H1 (cell line): Measurements from ENCODE around the gene OR13D1. TPM values are rescaled to one million over a fixed set of nuclear protein-coding genes. Genes with fewer than 3 reads are reported as not detected.

Experiments
- CTCF ChIA-PET: fragments of 300-600 bp; sonication (Branson Sonifier 250); formaldehyde crosslinking; loops from one replicate; lab custom pipeline; 2021; ENCODE audit not compliant: partially characterized antibody; lab: Charles Lee
- POLR2A ChIA-PET: fragments of 300-600 bp; sonication (Branson Sonifier 250); formaldehyde crosslinking; loops from one replicate; lab custom pipeline; 2021; ENCODE audit warnings: inconsistent platforms; ENCODE audit not compliant: partially characterized antibody; lab: Charles Lee
- DNase-seq, 2 experiments: peaks; one replicate each; pipeline versions ENCODE4 v3.0.0 to v3.0.0-alpha.2; 2010 to 2022; ENCODE audit warnings: low spot score in 2 of 2, low read depth in 1 of 2, mixed read lengths in 1 of 2
- FAIRE-seq: peaks from 2 replicates; lab custom pipeline; 2011; peaks lifted over from hg19 to GRCh38; lab: Jason Lieb, UNC
- H2AFZ ChIP-seq: 2 replicates; pipeline ENCODE4 v1.8.1; 2012; ENCODE audit warnings: low read length, inconsistent platforms
- H2AK5ac ChIP-seq: 2 replicates; pipeline ENCODE4 v1.6.1; 2013; ENCODE audit warnings: low read depth, low read length
- H2BK120ac ChIP-seq: replicated peaks from 2 replicates; pipeline ENCODE3; 2013; ENCODE audit warnings: low read depth, low read length, inconsistent platforms
- H2BK12ac ChIP-seq: 2 replicates; pipeline ENCODE4 v1.6.1; 2013; ENCODE audit warnings: low read depth, low read length
- H2BK15ac ChIP-seq: 2 replicates; pipeline ENCODE4 v1.6.1; 2013; ENCODE audit warnings: low read length
- H2BK20ac ChIP-seq: 2 replicates; pipeline ENCODE4 v1.6.1; 2013; ENCODE audit warnings: low read length
- H2BK5ac ChIP-seq: 2 replicates; pipeline ENCODE4 v1.6.1; 2013; ENCODE audit warnings: low read depth, low read length
- H3K14ac ChIP-seq: 2 replicates; pipeline ENCODE4 v1.6.1; 2013; ENCODE audit warnings: inconsistent platforms; ENCODE audit not compliant: insufficient read length
- H3K18ac ChIP-seq: 2 replicates; pipeline ENCODE4 v1.6.1; 2013; ENCODE audit warnings: low read length; ENCODE audit errors: extremely low read depth
- H3K23ac ChIP-seq: 2 replicates; pipeline ENCODE4 v1.6.1; 2013; ENCODE audit warnings: inconsistent platforms; ENCODE audit not compliant: insufficient read length
- H3K23me2 ChIP-seq: 2 replicates; pipeline ENCODE4 v1.6.1; 2013; ENCODE audit warnings: low read depth, low read length
- H3K27ac ChIP-seq: 2 replicates; pipeline ENCODE4 v1.6.1; 2011; ENCODE audit warnings: low read depth, low read length, inconsistent platforms
- H3K27me3 ChIP-seq, 4 experiments: replicated peaks in 1 of 4; 1 replicate in 1 of 4; 2 replicates in 3 of 4; pipeline versions ENCODE4 v1.6.1 to v1.8.1; 2011 to 2013; ENCODE audit warnings: low read length in 3 of 4, mild to moderate bottlenecking in 3 of 4, inconsistent platforms in 2 of 4, mixed read lengths in 2 of 4, moderate library complexity in 1 of 4; ENCODE audit not compliant: control insufficient read depth in 3 of 4, insufficient read depth in 3 of 4; ENCODE audit errors: extremely low read depth in 1 of 4
- H3K36me3 ChIP-seq, 4 experiments: 2 replicates each; pipeline versions ENCODE4 v1.6.1 to v1.8.1; 2011 to 2013; ENCODE audit warnings: mild to moderate bottlenecking in 4 of 4, low read length in 3 of 4, moderate library complexity in 2 of 4, control low read depth in 1 of 4, inconsistent platforms in 1 of 4; ENCODE audit not compliant: insufficient read depth in 4 of 4, control insufficient read depth in 2 of 4
- H3K4ac ChIP-seq: replicated peaks from 2 replicates; pipeline ENCODE3; 2013; ENCODE audit warnings: low read length, low read depth, mixed read lengths, inconsistent platforms; ENCODE audit not compliant: insufficient read length
- H3K4me1 ChIP-seq, 4 experiments: replicated peaks in 1 of 4; 1 replicate in 1 of 4; 2 replicates in 3 of 4; pipeline versions ENCODE4 v1.6.1 to v1.8.1; 2011 to 2013; ENCODE audit warnings: low read length in 3 of 4, inconsistent platforms in 2 of 4, mixed read lengths in 1 of 4; ENCODE audit not compliant: insufficient read depth in 4 of 4, control insufficient read depth in 3 of 4
- H3K4me2 ChIP-seq, 2 experiments: 2 replicates each; pipeline versions ENCODE4 v1.6.1 to v1.8.1; 2011 to 2013; ENCODE audit warnings: low read depth in 2 of 2, low read length in 2 of 2, control low read depth in 1 of 2, inconsistent platforms in 1 of 2, mild to moderate bottlenecking in 1 of 2; ENCODE audit not compliant: insufficient read depth in 1 of 2
- H3K4me3 ChIP-seq, 4 experiments: fragments of 200-600, 300-600 bp in 1 of 4; sonication (generic), shearing (Covaris generic), sonication (Bioruptor Twin) in 1 of 4; 2 replicates each; pipeline versions ENCODE4 v1.5.1 to v1.8.1; 2011 to 2016; ENCODE audit warnings: low read length in 4 of 4, low read depth in 3 of 4, control low read depth in 2 of 4, inconsistent platforms in 2 of 4, mild to moderate bottlenecking in 2 of 4, mixed read lengths in 1 of 4, moderate library complexity in 1 of 4; ENCODE audit not compliant: insufficient read depth in 2 of 4; ENCODE audit errors: extremely low read depth in 1 of 4
- H3K56ac ChIP-seq: replicated peaks from 2 replicates; pipeline ENCODE3; 2013; ENCODE audit warnings: low read depth, mild to moderate bottlenecking, mixed read lengths, low read length, inconsistent platforms; ENCODE audit not compliant: insufficient read length
- H3K79me1 ChIP-seq: 2 replicates; pipeline ENCODE4 v1.6.1; 2013; ENCODE audit warnings: low read depth, low read length, control low read depth
- H3K79me2 ChIP-seq, 2 experiments: 2 replicates each; pipeline versions ENCODE4 v1.6.1 to v1.8.1; 2012 to 2013; ENCODE audit warnings: low read length in 2 of 2, mild to moderate bottlenecking in 2 of 2, inconsistent platforms in 1 of 2; ENCODE audit not compliant: insufficient read depth in 2 of 2, control insufficient read depth in 1 of 2
- H3K9ac ChIP-seq, 4 experiments: replicated peaks in 1 of 4; 1 replicate in 1 of 4; 2 replicates in 3 of 4; pipeline versions ENCODE4 v1.6.1 to v1.8.1; 2011 to 2013; ENCODE audit warnings: low read depth in 3 of 4, low read length in 3 of 4, control low read depth in 2 of 4, mild to moderate bottlenecking in 2 of 4, moderate library complexity in 2 of 4, inconsistent platforms in 1 of 4; ENCODE audit errors: extremely low read depth in 1 of 4
- H3K9me3 ChIP-seq, 2 experiments: 2 replicates each; pipeline versions ENCODE4 v1.6.1 to v1.8.1; 2012 to 2013; ENCODE audit warnings: mild to moderate bottlenecking in 2 of 2, moderate library complexity in 2 of 2, control low read depth in 1 of 2, inconsistent platforms in 1 of 2, low read depth in 1 of 2, low read length in 1 of 2, mixed read lengths in 1 of 2; ENCODE audit not compliant: insufficient read depth in 2 of 2
- H4K20me1 ChIP-seq, 2 experiments: replicated peaks in 1 of 2; 2 replicates each; pipeline versions ENCODE3 to v1.8.1; 2011 to 2013; ENCODE audit warnings: inconsistent platforms in 2 of 2, low read length in 2 of 2, mild to moderate bottlenecking in 1 of 2; ENCODE audit not compliant: insufficient read depth in 2 of 2, control insufficient read depth in 1 of 2
- H4K5ac ChIP-seq: 2 replicates; pipeline ENCODE4 v1.6.1; 2013; ENCODE audit warnings: low read length, low read depth, mixed read lengths, inconsistent platforms; ENCODE audit not compliant: insufficient read length
- H4K8ac ChIP-seq: 2 replicates; pipeline ENCODE4 v1.8.0; 2013; ENCODE audit warnings: mild to moderate bottlenecking, moderate library complexity, low read length, inconsistent platforms; ENCODE audit not compliant: insufficient read depth; ENCODE audit errors: extremely low read depth
- H4K91ac ChIP-seq: replicated peaks from 2 replicates; pipeline ENCODE3; 2013; ENCODE audit warnings: low read length, mixed read lengths, inconsistent platforms; ENCODE audit not compliant: insufficient read length
- ASH2L ChIP-seq: fragments of 200-600, 300-600 bp; sonication (generic); IDR thresholded peaks from one replicate; pipeline ENCODE4 v1.7.1; 2017; ENCODE audit warnings: low read length
- HDAC2 ChIP-seq, 2 experiments: fragments of 300-600 bp in 1 of 2; sonication (generic) in 1 of 2; IDR thresholded peaks; 2 replicates each; pipeline ENCODE4 v1.6.1; 2011 to 2012; ENCODE audit warnings: low read depth in 2 of 2, low read length in 2 of 2, mild to moderate bottlenecking in 2 of 2, moderate library complexity in 2 of 2, borderline replicate concordance in 1 of 2, inconsistent platforms in 1 of 2
- MAX ChIP-seq: IDR thresholded peaks from 2 replicates; pipeline ENCODE4 v1.6.1; 2012; ENCODE audit warnings: inconsistent platforms
- SRF ChIP-seq: IDR thresholded peaks from 2 replicates; pipeline ENCODE4 v1.6.1; 2011; ENCODE audit warnings: mild to moderate bottlenecking, low read depth, low read length, moderate library complexity
- WGBS, 2 experiments: shearing (Covaris generic) in 1 of 2; methylation state at CpG; one replicate each; pipeline versions ENCODE4 v1.1.6 to v1.1.7; 2013 to 2015; ENCODE audit warnings: low lambda C conversion rate in 2 of 2, mixed read lengths in 2 of 2, inconsistent platforms in 1 of 2, low coverage in 1 of 2, missing lambda C conversion rate in 1 of 2; ENCODE audit not compliant: insufficient replicate concordance in 2 of 2, insufficient coverage in 1 of 2, insufficient read length in 1 of 2; ENCODE audit errors: extremely low coverage in 1 of 2, missing lambda C conversion rate in 1 of 2; 5-methylcytosine and 5-hydroxymethylcytosine counted together
- polyA plus RNA-seq, 7 experiments: library from polyadenylated mRNA; depleted of rRNA in 3 of 7; stranded (reverse) in 5 of 7; unstranded in 2 of 7; fragments of >200 nt in 5 of 7; fragments of 200-250 nt in 2 of 7; gene quantifications; 1 replicate in 5 of 7; 2 replicates in 1 of 7; 4 replicates in 1 of 7; pipeline versions ENCODE4 v1.2.1 to v1.2.3, GENCODE V29; 2011 to 2013; ENCODE audit warnings: missing spikeins in 2 of 7, mixed read lengths in 2 of 7
- total RNA-seq: library from RNA; stranded (reverse); fragmentation: NEBNext Ultra II Directional; extraction: Animal tissue kit (Norgen Biotek cat#: 25700); gene quantifications from 2 replicates; pipeline ENCODE4 v1.2.1, GENCODE V29; 2021

OR13D1 gene
- total and polyA plus RNA-seq, 2 of the 8 experiments (the other 6 are each of a cell fraction or from before 2014, with no cell fraction given) = not detected

DNA sequence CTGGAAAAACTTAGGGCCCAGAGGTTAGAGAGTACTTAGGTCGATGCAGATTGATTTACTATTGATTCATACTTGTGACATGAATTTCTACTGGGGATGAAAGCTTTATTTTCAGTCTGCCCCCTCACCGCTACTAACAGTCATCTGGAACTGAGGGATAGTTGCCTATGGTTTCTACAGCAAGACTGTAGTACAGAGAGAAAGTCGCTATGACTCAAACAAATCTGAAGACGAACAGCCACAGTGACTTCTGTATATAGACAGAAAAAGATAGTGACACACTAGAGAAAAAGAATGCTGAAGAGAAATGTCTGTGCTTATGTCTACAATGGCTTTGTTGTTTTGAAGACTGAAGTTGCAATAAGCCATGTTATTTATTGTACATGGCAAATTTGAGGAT, 17.3 kb downstream of the OR13D1 start:
- Histone ChIP-seq H4K20me1 (no peaks in the 10 kb centered on the region), H3K9me3 (no peaks in the 10 kb centered on the region), H2BK20ac (no peak overlapping the region), H2BK5ac (no peak overlapping the region), H3K23ac (no peak overlapping the region), H2AFZ (no peak overlapping the region), H4K91ac (no peak overlapping the region), H3K4me1 (no peaks in the 10 kb centered on the region), H2BK15ac (no peak overlapping the region), H3K79me1 (no peaks in the 10 kb centered on the region), H3K23me2 (no peaks in the 10 kb centered on the region), H4K5ac (no peak overlapping the region), H3K56ac (no peak overlapping the region), H3K27ac (no peak overlapping the region), H3K79me2 (no peaks in the 10 kb centered on the region), H3K9ac (no peak overlapping the region), H4K8ac (no peak overlapping the region), H2AK5ac (no peak overlapping the region), H3K14ac (no peak overlapping the region), H3K4me3 (no peak overlapping the region), H3K4ac (no peak overlapping the region), H2BK12ac (no peak overlapping the region), H2BK120ac (no peak overlapping the region), H3K27me3 (no peaks in the 10 kb centered on the region), H3K36me3 (no peaks in the 10 kb centered on the region), H3K18ac (no peak overlapping the region), H3K4me2 (no peak overlapping the region)
- ChIA-PET CTCF (no interaction called here), POLR2A (no interaction called here)
- WGBS, 2 experiments = 88% methylated on average over 4 of the region's 4 CpGs; no CpG with 5 or more reads in 1 of the 2 experiments
- TF ChIP-seq ASH2L = no peak
- TF ChIP-seq MAX = no peak
- no peak for TF ChIP-seq HDAC2 (IDR thresholded peaks at IDR 0.05; ENCODE audit: borderline replicate concordance in 1 of 2, low read depth in 2 of 2, low read length in 2 of 2)
- TF ChIP-seq SRF = no peak
- DNase-seq (no peak), FAIRE-seq (no peak)
